ENCODE measurements around the gene CLEC18B.
"Not testable (repeated sequence)": the region's sequence is repeated elsewhere in the genome, so short reads cannot be mapped to it uniquely, and the experiment has no call there.

The CLEC18B gene

DNA sequence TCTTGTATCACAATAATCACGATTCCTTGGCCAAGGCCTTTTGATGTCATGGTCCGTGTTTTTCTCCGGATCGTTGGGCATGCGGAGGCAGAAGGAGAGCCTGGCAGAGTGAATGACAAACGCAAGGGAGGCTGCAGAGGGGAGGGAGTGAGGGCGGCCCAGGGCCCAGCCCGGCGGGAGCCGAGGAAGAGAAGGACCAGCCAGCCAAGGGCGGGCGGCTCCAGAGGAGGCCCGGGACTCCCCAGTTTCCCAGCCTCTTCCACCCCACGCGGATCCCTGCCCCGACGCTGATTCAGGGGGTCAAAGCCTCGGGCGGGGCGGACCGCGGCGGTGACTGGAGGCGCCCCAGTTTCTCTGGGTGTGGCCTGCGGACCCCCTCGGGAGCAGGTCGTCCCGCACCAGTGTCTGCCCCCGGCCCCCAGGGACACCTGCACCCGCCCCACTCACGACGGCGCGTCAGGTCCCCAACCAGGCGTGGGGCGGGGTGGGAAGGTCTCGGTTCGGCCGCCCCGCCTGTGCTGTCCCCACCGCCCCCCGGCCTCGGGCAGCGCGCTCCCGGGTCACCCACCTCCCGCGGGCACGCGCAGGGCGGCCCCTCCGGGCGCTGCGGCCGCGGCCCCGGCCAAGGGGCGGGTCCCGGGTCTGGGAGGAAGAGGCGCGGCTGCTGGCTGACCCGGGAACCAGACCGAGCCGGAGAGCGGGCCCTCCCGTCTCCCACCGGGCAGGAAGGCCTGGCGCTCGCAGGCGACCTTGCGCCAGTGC lies 14.5 kb downstream of the CLEC18B start:
- H2AFZ ChIP-seq (ENCODE audit: low read depth, low read length); H3K27ac ChIP-seq (ENCODE audit: low read length, poor library complexity, severe bottlenecking); H2BK5ac ChIP-seq (ENCODE audit: low read depth, low read length, poor library complexity, severe bottlenecking); H3K4me1 ChIP-seq (ENCODE audit: control insufficient read depth, insufficient read depth, low read depth, low read length); H2BK120ac ChIP-seq (ENCODE audit: low read depth, low read length); DNase-seq; H3K14ac ChIP-seq (ENCODE audit: low read length in 2 of 2); H4K8ac ChIP-seq (ENCODE audit: low read length); H3K4me2 ChIP-seq (ENCODE audit: low read length, poor library complexity, severe bottlenecking); H3K79me1 ChIP-seq (replicated peaks; ENCODE audit: low read length, poor library complexity, severe bottlenecking); H3K9me3 ChIP-seq (ENCODE audit: control insufficient read depth, low read length); H2BK15ac ChIP-seq (ENCODE audit: low read depth, poor library complexity, severe bottlenecking); H3K18ac ChIP-seq (ENCODE audit: low read depth in 1 of 2, low read length in 2 of 2); H3K23ac ChIP-seq (ENCODE audit: low read length in 2 of 2); H4K91ac ChIP-seq (ENCODE audit: low read length); H3K27me3 ChIP-seq (ENCODE audit: control insufficient read depth in 1 of 2, insufficient read depth in 1 of 2, low read length in 2 of 2); H3K4ac ChIP-seq (ENCODE audit: low read depth in 1 of 2, low read length in 2 of 2); H2AK5ac ChIP-seq (ENCODE audit: low read length, severe bottlenecking); H2BK12ac ChIP-seq (ENCODE audit: low read length in 2 of 2); H3K36me3 ChIP-seq (ENCODE audit: control insufficient read depth in 1 of 2, insufficient read depth in 2 of 2, low read depth in 1 of 2, low read length in 2 of 2): not testable (repeated sequence)
- WGBS, result no CpG with 5 or more reads among the region's 71 CpGs
- Histone ChIP-seq H3K9ac (ENCODE audit: low read length) (peak overlapping the region; percentile 75), H3K4me3 (ENCODE audit: insufficient read depth in 1 of 2, low read depth in 1 of 2, low read length in 2 of 2) (peak overlapping the region in 1 of 2 experiments; percentile 60)

DNA sequence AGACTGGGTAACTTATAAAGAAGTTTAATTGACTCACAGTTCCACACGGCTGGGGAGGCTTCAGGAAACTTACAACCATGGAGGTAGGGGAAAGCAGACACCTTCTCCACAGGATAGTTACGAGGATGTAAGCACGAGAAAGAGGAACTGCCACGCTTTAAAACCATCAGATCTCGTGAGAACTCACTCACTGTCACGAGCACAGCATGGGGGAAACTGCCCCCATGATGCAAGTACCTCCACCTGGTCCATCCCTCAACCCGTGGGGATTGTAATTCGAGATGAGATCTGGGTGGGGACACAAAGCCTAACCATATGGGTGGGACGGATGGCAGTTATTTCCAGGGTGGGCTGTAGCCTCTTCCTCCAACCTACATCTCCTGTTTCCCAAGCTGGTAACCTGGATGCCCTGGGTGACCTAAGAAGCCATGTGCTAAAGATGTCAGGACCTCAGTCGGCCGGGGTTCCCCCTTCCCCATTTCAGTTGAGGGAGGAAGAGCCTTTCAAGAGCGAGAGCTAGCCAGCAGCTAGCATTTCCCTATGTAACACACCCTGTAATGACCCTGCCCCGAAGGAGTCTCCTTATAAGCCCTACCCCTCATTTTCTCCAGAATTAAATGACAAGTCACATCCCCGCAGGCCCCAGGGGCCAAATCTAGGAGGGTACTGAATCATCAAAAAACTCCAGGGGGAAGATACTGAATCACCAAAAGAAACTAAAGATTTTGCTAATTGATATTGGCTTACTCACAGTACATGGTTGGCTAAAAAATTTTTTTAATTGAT lies 16.9 kb downstream of the CLEC18B start:
- not testable (repeated sequence) for H3K4me1 ChIP-seq (ENCODE audit: control insufficient read depth, insufficient read depth, low read depth, low read length); H3K18ac ChIP-seq (ENCODE audit: low read depth in 1 of 2, low read length in 2 of 2); H3K79me1 ChIP-seq (replicated peaks; ENCODE audit: low read length, poor library complexity, severe bottlenecking); H2BK12ac ChIP-seq (ENCODE audit: low read length in 2 of 2); H3K27ac ChIP-seq (ENCODE audit: low read length, poor library complexity, severe bottlenecking); H2AK5ac ChIP-seq (ENCODE audit: low read length, severe bottlenecking); H3K4ac ChIP-seq (ENCODE audit: low read depth in 1 of 2, low read length in 2 of 2); H3K14ac ChIP-seq (ENCODE audit: low read length in 2 of 2); H3K23ac ChIP-seq (ENCODE audit: low read length in 2 of 2); H3K36me3 ChIP-seq (ENCODE audit: control insufficient read depth in 1 of 2, insufficient read depth in 2 of 2, low read depth in 1 of 2, low read length in 2 of 2); H4K91ac ChIP-seq (ENCODE audit: low read length); H2BK120ac ChIP-seq (ENCODE audit: low read depth, low read length); DNase-seq; H3K4me2 ChIP-seq (ENCODE audit: low read length, poor library complexity, severe bottlenecking); H3K27me3 ChIP-seq (ENCODE audit: control insufficient read depth in 1 of 2, insufficient read depth in 1 of 2, low read length in 2 of 2); H3K9ac ChIP-seq (ENCODE audit: low read length); H3K9me3 ChIP-seq (ENCODE audit: control insufficient read depth, low read length); H2BK5ac ChIP-seq (ENCODE audit: low read depth, low read length, poor library complexity, severe bottlenecking); H2AFZ ChIP-seq (ENCODE audit: low read depth, low read length); H3K4me3 ChIP-seq (ENCODE audit: insufficient read depth in 1 of 2, low read depth in 1 of 2, low read length in 2 of 2); H4K8ac ChIP-seq (ENCODE audit: low read length); H2BK15ac ChIP-seq (ENCODE audit: low read depth, poor library complexity, severe bottlenecking)
- no CpG with 5 or more reads among the region's 14 CpGs for WGBS

DNA sequence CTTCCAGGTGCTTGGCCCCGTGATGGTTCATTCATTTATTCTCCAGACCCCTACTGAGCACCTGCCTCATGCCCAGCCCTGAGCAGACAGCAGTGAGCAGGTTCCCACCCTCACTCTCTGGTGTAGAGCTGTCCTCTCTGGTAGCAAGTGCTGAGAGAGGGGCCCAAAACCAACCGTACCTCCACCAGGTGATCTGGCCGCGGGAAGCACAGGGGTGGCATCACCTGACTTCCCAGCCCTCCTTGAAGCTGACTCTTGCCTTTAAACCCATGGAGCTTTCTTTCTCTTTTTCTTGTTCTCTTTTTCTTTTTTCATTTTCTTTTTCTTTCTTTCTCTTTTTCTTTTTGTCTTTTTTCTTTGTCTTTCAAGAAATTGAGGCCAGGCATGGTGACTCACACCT lies 21.0 kb downstream of the CLEC18B start:
- H3K18ac ChIP-seq (ENCODE audit: low read depth in 1 of 2, low read length in 2 of 2); H3K4me1 ChIP-seq (ENCODE audit: control insufficient read depth, insufficient read depth, low read depth, low read length); H3K79me1 ChIP-seq (replicated peaks; ENCODE audit: low read length, poor library complexity, severe bottlenecking); H3K23ac ChIP-seq (ENCODE audit: low read length in 2 of 2); H3K4me3 ChIP-seq (ENCODE audit: insufficient read depth in 1 of 2, low read depth in 1 of 2, low read length in 2 of 2); H4K8ac ChIP-seq (ENCODE audit: low read length); H2BK12ac ChIP-seq (ENCODE audit: low read length in 2 of 2); H3K27me3 ChIP-seq (ENCODE audit: control insufficient read depth in 1 of 2, insufficient read depth in 1 of 2, low read length in 2 of 2); H2BK15ac ChIP-seq (ENCODE audit: low read depth, poor library complexity, severe bottlenecking); H2BK5ac ChIP-seq (ENCODE audit: low read depth, low read length, poor library complexity, severe bottlenecking); H3K9ac ChIP-seq (ENCODE audit: low read length); H3K9me3 ChIP-seq (ENCODE audit: control insufficient read depth, low read length); H3K14ac ChIP-seq (ENCODE audit: low read length in 2 of 2); H2AK5ac ChIP-seq (ENCODE audit: low read length, severe bottlenecking); H3K27ac ChIP-seq (ENCODE audit: low read length, poor library complexity, severe bottlenecking); H3K4ac ChIP-seq (ENCODE audit: low read depth in 1 of 2, low read length in 2 of 2); H2BK120ac ChIP-seq (ENCODE audit: low read depth, low read length); DNase-seq; H2AFZ ChIP-seq (ENCODE audit: low read depth, low read length); H4K91ac ChIP-seq (ENCODE audit: low read length); H3K4me2 ChIP-seq (ENCODE audit: low read length, poor library complexity, severe bottlenecking); H3K36me3 ChIP-seq (ENCODE audit: control insufficient read depth in 1 of 2, insufficient read depth in 2 of 2, low read depth in 1 of 2, low read length in 2 of 2): not testable (repeated sequence)
- 93% methylated on average over 3 of the region's 4 CpGs for WGBS

DNA sequence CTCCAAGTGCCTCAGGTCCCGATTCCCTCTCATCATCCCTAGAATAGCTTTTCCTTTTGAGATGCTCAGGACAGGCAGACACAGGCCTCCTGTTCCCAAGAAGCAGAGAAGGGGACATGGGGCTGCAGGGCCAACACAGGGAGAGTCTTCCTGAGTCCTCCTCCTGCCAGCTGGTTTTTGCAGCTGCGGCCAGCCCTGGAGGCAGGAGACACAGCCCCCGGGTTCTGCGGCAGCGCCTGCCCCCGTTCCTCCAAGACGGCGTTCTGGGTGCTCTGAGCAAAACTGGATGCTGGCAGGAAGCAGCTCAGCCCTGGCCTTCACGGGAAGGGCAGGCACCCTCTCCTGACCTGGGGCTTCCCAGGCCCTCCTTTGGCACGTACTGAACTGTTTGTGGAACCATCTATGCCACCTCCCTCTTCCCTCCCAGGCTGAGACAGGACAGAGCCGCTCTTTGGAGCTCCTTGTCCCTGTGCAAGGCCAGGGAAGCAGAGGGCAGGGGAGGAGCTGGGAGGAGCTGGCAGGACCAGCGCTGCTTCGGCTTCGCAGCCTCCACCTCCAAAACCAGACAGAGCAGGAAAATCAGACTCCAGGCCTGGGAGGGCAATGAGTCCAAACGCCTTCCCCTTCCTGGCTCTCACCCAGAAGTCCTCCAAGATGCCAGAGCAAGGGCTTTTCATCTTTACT lies 22.9 kb downstream of the CLEC18B start:
- H3K4ac ChIP-seq (ENCODE audit: low read depth in 1 of 2, low read length in 2 of 2); H2BK5ac ChIP-seq (ENCODE audit: low read depth, low read length, poor library complexity, severe bottlenecking); H3K18ac ChIP-seq (ENCODE audit: low read depth in 1 of 2, low read length in 2 of 2); H3K4me2 ChIP-seq (ENCODE audit: low read length, poor library complexity, severe bottlenecking); H3K14ac ChIP-seq (ENCODE audit: low read length in 2 of 2); H3K4me3 ChIP-seq (ENCODE audit: insufficient read depth in 1 of 2, low read depth in 1 of 2, low read length in 2 of 2); DNase-seq; H3K36me3 ChIP-seq (ENCODE audit: control insufficient read depth in 1 of 2, insufficient read depth in 2 of 2, low read depth in 1 of 2, low read length in 2 of 2); H3K27ac ChIP-seq (ENCODE audit: low read length, poor library complexity, severe bottlenecking); H3K27me3 ChIP-seq (ENCODE audit: control insufficient read depth in 1 of 2, insufficient read depth in 1 of 2, low read length in 2 of 2); H3K4me1 ChIP-seq (ENCODE audit: control insufficient read depth, insufficient read depth, low read depth, low read length); H4K91ac ChIP-seq (ENCODE audit: low read length); H3K9ac ChIP-seq (ENCODE audit: low read length); H2BK120ac ChIP-seq (ENCODE audit: low read depth, low read length); H2AK5ac ChIP-seq (ENCODE audit: low read length, severe bottlenecking); H2AFZ ChIP-seq (ENCODE audit: low read depth, low read length); H2BK12ac ChIP-seq (ENCODE audit: low read length in 2 of 2); H3K79me1 ChIP-seq (replicated peaks; ENCODE audit: low read length, poor library complexity, severe bottlenecking); H2BK15ac ChIP-seq (ENCODE audit: low read depth, poor library complexity, severe bottlenecking); H3K9me3 ChIP-seq (ENCODE audit: control insufficient read depth, low read length); H4K8ac ChIP-seq (ENCODE audit: low read length); H3K23ac ChIP-seq (ENCODE audit: low read length in 2 of 2): not testable (repeated sequence)
- WGBS, result 94% methylated on average over 1 of the region's 15 CpGs
